Mesothelial cell of epicardium (in vitro differentiated cells): ENCODE results near the gene STX8. TPM values are rescaled to one million over a fixed set of nuclear protein-coding genes. Genes with fewer than 3 reads are reported as not detected.
A peak's percentile ranks its signal among the peaks of the same experiment; 100 is the strongest.
"Not testable (repeated sequence)": the region's sequence is repeated elsewhere in the genome, so short reads cannot be mapped to it uniquely, and the experiment has no call there.

Source experiments
- DNase-seq, 2 experiments: peaks; one replicate each; pipeline ENCODE4 v3.0.0; 2021; ENCODE audit warnings: low spot score in 2 of 2; ENCODE audit not compliant: unreplicated experiment in 2 of 2
- H3K27ac Mint-ChIP-seq: 2 replicates; pipeline ENCODE4 v1.8.0; 2021; ENCODE audit warnings: mixed read lengths
- H3K27me3 Mint-ChIP-seq: 2 replicates; pipeline ENCODE4 v1.8.0; 2021; ENCODE audit warnings: low read depth, mixed read lengths
- H3K36me3 Mint-ChIP-seq: 2 replicates; pipeline ENCODE4 v1.8.0; 2021; ENCODE audit warnings: mixed read lengths
- H3K4me1 Mint-ChIP-seq: 2 replicates; pipeline ENCODE4 v1.8.0; 2021; ENCODE audit warnings: mixed read lengths
- H3K4me3 Mint-ChIP-seq: 2 replicates; pipeline ENCODE4 v1.8.0; 2021; ENCODE audit warnings: mild to moderate bottlenecking, moderate library complexity, mixed read lengths
- H3K9me3 Mint-ChIP-seq: 2 replicates; pipeline ENCODE4 v1.8.0; 2021; ENCODE audit warnings: mixed read lengths
- total RNA-seq: library from RNA; stranded (reverse); gene quantifications from 3 replicates; pipeline ENCODE4 v1.2.1, GENCODE V29; 2021
- TF ChIP-seq, protein P1 (sequence below): fragments of 200-600 bp; sonication (generic); IDR thresholded peaks from one replicate; pipeline ENCODE4 v1.5.0; 2021; ENCODE audit warnings: antibody characterized with exemption; ENCODE audit not compliant: unreplicated experiment

Gene STX8
- total RNA-seq, 1 donor from 2014 or later, result 53.3 TPM

DNA sequence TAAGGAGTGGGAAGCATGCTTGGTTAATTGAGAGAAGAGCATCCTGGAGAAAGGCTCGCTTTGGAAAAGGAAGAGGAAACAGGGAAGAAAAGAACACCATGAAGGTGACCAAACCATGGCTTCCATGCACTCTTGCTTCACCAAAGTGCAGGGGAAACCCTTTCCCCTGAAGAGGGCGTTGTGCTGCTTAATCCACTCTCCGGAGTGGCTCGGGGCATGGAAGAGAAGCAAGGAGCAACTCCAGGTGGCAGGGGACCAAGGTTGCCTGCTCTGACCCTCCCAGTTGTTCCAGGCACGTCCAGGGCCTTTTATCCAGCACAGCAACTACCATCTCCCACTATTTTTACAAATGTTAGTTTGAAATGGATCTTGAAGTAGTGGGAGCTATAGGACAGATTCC is 108.1 kb downstream of the STX8 start:
- no peak overlapping the region for H3K4me3 Mint-ChIP-seq
- DNase-seq, result no peak
- no peaks in the 10 kb centered on the region for H3K9me3 Mint-ChIP-seq
- H3K36me3 Mint-ChIP-seq, result no peaks in the 10 kb centered on the region
- H3K4me1 Mint-ChIP-seq, result peaks cover 17% of the 10 kb centered on the region
- no peaks in the 10 kb centered on the region for H3K27me3 Mint-ChIP-seq
- no peak overlapping the region for H3K27ac Mint-ChIP-seq
- TF ChIP-seq, protein P1, sequence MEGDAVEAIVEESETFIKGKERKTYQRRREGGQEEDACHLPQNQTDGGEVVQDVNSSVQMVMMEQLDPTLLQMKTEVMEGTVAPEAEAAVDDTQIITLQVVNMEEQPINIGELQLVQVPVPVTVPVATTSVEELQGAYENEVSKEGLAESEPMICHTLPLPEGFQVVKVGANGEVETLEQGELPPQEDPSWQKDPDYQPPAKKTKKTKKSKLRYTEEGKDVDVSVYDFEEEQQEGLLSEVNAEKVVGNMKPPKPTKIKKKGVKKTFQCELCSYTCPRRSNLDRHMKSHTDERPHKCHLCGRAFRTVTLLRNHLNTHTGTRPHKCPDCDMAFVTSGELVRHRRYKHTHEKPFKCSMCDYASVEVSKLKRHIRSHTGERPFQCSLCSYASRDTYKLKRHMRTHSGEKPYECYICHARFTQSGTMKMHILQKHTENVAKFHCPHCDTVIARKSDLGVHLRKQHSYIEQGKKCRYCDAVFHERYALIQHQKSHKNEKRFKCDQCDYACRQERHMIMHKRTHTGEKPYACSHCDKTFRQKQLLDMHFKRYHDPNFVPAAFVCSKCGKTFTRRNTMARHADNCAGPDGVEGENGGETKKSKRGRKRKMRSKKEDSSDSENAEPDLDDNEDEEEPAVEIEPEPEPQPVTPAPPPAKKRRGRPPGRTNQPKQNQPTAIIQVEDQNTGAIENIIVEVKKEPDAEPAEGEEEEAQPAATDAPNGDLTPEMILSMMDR, result no peak

DNA sequence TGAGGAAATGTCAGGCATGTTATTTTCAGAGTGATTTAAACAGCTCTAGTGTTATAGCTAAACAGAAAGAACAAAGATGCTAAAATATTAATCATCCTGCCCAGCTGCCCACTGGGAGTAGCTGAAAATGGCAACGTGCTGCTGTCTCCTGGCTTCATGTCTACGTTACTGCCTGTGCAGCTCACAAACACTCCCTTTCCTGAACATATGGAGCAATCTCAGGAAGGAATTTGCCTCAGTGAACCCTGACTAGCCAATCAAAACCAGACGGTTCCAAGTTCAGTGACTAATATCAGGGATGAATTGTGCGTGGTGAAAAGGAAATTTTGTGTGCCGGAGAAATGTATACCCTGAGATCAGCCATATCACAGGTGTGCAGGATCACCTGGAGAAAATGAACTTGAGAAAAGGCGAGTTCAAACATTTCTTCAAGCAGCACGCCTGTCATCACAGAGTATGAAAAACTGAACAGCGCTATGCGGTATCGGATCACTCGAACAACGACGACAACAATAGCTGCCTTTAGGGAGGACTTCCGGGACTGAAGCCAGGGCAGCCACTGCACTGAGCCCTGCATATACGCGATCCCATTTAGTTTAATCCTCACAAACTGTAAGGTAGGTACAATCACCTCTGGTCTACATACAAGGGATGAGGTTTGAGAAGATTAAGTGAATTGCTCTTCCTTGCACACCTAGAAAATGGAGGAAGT is 110.3 kb downstream of the STX8 start:
- TF ChIP-seq, protein P1, result no peak
- no peak for DNase-seq
- no peaks in the 10 kb centered on the region for H3K27me3 Mint-ChIP-seq
- H3K27ac Mint-ChIP-seq, result peak overlapping the region; percentile 78
- no peak overlapping the region for H3K4me3 Mint-ChIP-seq
- peaks cover 16% of the 10 kb centered on the region for H3K4me1 Mint-ChIP-seq
- peaks cover 3% of the 10 kb centered on the region for H3K36me3 Mint-ChIP-seq
- no peaks in the 10 kb centered on the region for H3K9me3 Mint-ChIP-seq

DNA sequence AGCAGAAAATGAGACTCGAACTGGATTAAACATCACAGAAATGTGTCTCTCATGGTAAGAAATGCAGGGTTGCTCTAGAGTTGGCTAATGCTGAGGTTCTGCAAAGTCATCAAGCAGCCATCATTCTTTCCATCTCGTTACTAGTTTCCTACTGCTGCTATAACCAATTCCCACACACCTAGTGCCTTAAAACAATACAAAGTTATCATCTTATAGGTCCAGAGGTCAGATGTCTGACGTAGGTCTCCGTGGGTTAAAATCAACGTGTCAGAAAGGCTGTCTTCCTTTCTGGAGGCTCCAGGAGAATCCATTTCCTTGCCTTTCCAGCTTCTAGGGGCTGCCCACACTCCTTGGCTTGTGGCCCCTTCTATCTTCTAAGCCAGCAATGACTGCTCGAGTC is 118.6 kb downstream of the STX8 start:
- TF ChIP-seq, protein P1, result no peak
- Mint-ChIP-seq H3K27ac (no peak overlapping the region), H3K9me3 (peaks cover 9% of the 10 kb centered on the region), H3K4me3 (no peak overlapping the region), H3K36me3 (peaks cover 7% of the 10 kb centered on the region), H3K27me3 (no peaks in the 10 kb centered on the region), H3K4me1 (peaks cover 3% of the 10 kb centered on the region)
- DNase-seq, result no peak

DNA sequence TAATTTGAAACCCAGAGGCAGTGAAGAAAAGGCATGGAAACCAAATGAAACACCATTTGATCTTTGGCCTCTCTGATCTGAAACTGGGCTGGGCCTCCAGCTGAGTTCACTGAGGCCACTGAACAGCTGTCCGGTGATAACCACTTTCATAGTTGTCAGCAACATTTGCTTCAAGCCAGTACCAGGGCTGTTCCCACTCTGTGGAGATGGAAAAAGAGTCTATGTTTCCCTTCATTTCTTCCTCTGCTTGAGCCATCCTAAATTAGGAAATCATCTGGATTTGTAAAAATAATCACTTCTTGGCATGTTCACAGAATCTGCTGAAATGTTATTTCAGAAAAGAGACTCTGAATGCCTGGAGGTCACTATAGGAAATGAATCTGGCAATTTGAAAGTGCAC is 119.3 kb downstream of the STX8 start:
- Mint-ChIP-seq H3K27me3 (no peaks in the 10 kb centered on the region), H3K27ac (no peak overlapping the region), H3K4me3 (no peak overlapping the region), H3K36me3 (peaks cover 6% of the 10 kb centered on the region), H3K4me1 (peaks cover 7% of the 10 kb centered on the region), H3K9me3 (peaks cover 9% of the 10 kb centered on the region)
- no peak for DNase-seq
- TF ChIP-seq, protein P1, result no peak

DNA sequence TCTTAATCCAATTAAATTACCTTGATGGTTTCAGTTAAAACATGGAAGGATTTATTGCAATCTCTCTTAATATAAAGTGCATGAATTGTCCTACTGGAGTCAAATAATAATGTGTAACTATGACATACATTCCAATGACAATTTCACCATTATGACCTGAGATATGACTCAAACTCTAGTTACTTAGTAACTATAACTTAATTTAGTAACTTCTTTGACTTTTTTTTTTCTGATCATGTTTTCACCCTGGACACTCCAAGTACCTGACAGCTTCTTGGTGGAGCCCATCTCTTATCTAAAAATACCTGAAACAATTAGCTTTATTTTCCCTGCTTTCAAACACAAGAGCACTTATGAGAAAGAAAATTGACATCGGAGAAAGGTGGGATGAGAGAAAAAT is 123.7 kb downstream of the STX8 start:
- Mint-ChIP-seq H3K27me3 (no peaks in the 10 kb centered on the region), H3K4me1 (peaks cover 9% of the 10 kb centered on the region), H3K27ac (no peak overlapping the region), H3K4me3 (no peak overlapping the region), H3K36me3 (no peaks in the 10 kb centered on the region), H3K9me3 (no peaks in the 10 kb centered on the region)
- TF ChIP-seq, protein P1, result no peak
- no peak for DNase-seq

DNA sequence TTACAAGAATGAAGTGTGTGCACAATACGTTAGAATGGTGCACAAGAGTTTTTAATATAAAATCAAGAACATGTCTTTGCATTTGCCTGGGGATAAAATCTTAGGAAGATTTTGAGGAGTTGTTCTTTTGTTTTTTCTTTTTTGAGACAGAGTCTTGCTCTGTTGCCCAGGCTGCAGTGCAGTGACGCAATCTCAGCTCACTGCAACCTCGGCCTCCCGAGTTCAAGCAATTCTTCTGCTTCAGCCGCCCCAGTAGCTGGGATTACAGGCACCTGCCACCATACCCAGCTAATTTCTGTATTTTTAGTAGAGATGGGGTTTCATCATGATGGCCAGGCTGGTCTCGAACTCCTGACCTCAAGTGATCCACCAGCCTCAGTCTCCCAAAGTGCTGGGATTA is 128.3 kb downstream of the STX8 start:
- not testable (repeated sequence) for H3K27me3 Mint-ChIP-seq, H3K9me3 Mint-ChIP-seq, H3K36me3 Mint-ChIP-seq, DNase-seq, H3K4me3 Mint-ChIP-seq, H3K27ac Mint-ChIP-seq
- peaks cover 22% of the 10 kb centered on the region for H3K4me1 Mint-ChIP-seq
